ENCODE data around the gene PRDM16.

The PRDM16 gene

DNA sequence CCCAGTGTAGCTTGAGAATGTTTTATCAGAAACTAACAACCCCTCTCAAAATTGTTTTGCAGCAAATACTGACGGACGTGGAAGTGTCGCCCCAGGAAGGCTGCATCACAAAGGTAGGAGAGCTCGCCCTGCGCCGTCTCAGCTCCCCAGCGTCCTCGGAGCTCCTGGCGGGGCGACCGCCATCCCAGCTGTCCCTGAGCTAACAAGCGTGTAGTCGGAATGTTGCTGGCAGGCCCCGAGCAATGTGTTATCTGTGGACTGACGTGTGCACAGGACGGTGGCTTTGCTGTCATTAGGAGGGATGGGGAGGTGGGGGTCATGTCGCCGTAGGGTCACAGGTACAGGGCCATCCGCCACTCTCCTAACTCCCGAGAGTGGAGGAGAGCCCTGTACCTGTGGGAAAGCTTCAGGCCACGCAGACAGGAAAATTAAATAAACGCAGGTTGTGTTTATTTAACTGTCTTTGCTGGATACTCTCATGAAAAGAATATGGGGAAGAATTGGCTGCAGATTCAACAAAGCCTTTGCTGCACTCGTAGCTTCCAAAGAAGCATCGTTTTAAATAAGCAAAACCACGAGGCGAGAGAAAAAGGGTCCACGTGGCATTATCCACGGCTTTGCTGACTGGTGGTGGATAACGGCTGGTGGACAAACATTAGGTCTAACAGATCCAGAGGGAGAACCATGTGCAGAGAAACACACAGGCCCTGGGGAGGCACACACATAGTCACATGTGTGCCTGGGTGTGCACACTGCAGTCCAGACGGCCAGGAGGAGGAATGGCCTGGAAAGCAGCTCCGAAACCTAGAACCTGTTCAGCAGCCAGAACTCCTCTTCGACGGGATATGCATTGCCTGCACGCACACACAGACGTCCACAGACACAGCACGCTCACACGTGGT lies 175.3 kb downstream of the PRDM16 start:
- no peak for DNase-seq (ENCODE audit: low read depth)

DNA sequence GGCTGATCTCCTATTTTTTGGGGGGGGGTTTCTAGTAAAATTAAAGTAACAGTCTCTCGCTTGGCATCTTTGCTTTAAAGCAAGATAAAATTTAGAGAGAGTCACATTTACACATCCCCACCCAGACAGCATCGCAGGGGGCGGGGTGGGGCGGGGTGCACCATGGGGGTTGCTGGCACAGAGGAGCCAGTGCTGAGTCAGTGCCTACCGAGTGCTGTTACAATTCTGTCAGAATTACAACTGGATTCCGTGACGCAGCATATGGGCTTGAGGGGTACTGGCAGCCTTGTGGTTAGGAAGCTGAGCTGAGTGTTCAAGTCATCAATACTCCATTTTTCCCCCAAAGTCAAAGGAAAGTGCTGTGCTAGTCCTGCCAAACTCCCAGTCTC lies 175.9 kb downstream of the PRDM16 start:
- DNase-seq (ENCODE audit: low read depth): no peak

DNA sequence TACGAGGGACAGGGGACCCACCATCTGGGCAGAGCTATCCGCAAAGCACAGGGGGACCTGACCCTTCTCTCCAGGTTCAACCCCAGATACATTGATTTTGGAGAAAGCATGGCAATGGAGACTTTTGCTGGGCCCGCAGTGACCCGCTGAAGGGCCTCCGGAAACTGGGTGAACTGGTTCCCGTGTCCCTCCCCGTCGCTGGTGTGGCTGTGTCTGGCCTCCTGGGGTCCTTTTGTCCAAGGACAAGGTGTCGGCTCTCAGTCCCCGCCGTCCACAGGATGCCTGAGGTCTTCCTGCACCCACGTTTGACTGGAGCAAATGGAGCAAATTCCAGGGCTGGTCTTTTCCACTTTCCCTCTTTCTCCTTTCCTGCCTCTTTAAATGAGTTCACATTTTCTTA lies 176.3 kb downstream of the PRDM16 start:
- DNase-seq (ENCODE audit: low read depth): no peak

DNA sequence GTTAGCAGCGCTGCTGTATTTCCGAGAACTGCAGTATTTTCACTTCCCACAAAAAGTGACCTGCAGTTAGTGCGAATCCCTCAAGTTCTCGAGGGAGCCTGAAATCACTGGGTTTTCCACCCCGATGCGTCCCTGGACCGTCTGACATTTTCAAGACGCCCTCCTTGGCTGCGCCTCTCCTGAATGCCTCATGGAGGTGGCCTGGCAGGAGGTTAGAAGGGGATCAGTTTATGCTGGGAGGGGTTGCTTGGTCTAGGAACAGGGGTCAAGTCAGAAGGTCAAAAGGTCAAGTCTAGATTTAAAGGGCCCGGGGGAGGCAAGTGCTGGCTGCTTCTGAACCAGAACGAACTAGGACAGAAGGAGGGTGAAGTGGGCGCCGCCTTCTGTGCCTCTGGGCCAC lies 176.8 kb downstream of the PRDM16 start:
- DNase-seq (ENCODE audit: low read depth): no peak

DNA sequence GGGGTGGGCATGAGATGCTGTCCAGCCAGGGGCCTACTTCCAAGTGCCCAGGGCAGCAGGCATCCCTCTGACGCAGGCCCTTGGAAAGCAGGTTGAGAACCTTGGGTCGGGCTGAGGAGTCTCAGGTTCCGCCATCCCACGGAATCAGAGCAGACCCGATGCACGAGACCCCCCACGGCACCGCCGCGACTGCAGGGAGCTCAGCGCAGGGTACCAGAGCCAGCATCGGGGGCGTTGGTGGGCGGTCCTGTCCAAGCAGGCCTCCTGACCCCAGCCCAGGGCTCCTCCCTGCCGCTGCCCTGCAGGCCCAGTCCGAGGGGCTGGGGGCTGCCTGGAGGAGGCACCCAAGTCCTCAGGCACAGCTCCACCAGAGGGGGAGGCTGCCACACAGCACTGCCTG lies 177.2 kb downstream of the PRDM16 start:
- DNase-seq (ENCODE audit: low read depth): no peak

DNA sequence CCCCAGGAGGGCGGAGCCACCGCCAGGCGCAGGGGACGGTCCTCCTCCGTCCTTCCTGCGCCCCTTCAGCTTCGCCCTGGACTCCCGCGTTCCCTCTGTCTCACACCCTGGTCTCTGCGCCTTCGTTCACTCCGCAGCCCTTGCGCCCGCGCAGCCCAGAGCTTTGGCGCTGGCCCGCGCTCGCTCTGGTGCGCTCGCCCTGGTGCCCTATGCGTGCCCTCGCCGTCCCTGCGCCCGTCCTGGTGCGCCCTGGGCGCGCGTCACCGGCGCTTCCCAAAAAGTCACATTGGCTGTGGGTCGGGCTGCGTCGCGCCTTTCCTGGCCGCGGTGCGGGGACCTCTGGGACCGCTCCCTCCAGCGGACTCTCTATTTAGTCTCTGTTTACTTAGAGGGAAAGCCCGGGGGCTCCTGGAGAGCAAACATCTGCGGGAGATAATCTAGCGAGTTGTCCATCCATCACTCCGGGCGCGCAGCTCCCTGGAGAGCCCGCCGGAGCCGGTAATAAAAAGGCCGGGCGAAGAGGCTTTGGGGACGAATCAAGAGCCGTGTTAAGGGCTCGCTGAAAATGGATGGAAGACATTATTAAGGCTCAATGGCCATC lies 178.6 kb downstream of the PRDM16 start:
- no peak for DNase-seq (ENCODE audit: low read depth)

DNA sequence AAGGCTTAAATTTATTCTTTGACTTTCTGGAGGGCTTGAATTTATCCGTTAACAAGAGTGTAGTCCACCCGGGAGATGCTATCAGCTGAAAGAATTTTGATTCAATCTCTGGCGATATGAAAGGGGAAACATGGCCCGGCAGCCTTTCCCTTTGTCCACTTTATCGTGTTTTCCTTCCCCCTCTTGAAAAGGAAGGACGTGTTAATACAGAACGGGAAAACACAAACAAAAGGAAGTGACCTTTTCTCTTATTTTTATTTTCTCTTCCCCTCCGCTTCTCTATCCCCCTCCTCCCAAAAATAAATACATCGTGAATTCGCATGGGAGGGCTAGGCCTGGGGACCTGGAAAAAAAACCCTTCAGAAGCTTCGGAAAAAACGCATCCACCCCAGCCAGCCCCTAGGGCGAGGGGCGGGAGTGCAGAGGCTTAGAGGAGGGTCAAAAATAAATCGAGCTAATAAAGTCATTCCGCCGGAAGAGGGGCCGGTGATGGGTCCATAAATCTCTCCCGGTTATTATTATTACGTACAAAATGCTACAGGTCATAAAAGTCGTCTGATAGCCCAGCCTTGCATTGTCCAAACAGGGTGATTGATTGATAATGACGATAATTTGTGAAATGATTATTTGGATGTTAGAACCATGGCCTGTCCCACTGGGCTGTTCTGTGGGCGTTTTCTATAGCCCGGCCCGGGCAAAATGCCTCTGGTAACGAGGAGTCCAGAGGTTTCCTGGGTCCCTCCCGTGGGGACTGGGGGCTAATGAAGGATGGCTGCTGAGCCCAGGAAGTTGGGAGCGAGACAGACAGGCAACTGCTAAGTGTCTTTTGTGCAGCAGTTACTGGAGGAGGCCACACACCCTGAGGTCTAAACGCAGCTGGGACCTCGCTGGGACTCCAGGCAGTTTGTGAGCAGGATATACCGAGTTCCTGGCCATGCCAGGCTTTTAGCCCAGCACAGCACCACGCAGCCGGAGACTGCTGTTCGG lies 179.4 kb downstream of the PRDM16 start:
- no peak for DNase-seq (ENCODE audit: low read depth)

DNA sequence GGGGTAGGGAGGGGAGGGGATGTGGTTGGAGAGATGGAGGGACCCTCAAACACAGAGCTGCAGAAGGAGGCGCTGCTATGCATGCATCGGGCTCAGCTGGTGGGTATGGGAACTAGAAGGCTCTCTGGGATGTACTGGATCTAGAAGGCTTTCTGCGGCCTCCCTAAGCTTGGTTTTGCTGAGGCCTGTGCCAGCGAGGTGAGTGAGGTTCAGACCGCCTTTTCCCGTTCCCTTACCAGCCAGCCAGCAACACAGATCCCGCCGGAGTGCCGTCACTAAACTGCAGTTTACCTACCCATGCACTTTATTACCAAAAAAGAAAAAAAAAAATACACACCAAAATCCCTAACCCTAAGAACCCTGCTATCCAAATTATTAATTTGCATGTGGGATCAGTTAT lies 180.2 kb downstream of the PRDM16 start:
- no peak for DNase-seq (ENCODE audit: low read depth)

DNA sequence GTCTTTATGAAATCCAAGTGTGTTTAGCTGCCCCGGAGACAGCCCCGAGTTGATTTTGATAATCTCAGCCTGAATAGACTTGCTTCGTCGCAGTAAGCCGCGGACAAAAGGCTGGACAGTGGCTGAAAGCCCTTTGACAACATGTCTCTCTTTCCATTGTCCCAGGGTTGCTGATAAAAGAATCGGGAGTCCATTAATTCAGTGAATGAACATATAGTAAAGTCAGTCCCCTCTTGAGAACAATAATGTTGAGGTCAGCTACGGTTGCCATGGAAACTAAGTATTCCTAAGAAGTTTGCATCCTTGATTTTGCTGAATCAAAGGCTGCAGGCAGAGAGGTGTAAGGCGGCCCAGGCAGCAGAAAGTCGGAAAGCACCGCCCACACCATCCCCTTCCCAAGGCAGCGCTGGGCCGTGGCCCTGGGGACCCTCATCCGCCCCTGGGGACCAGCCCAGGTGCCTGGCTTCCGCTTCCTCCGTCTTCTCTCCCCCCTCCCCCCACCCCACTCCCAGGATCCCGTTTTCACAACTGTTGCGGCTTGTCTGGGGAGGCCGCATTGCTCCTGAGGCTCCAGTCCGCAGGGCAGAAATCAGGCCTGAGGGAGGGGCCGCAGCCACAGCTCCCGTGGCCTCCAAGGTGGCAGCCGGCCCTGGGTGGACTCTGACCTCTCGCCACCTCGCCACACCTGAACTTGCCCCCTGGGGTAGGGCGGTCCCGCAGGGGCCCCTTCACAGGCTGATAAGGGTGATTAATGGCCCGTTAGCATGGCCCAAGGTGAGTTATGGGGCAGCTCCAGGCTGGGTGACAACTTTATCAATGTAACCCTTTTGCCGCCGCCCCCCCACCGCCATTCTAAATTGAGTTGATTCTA lies 180.9 kb downstream of the PRDM16 start:
- no peak for DNase-seq (ENCODE audit: low read depth)

DNA sequence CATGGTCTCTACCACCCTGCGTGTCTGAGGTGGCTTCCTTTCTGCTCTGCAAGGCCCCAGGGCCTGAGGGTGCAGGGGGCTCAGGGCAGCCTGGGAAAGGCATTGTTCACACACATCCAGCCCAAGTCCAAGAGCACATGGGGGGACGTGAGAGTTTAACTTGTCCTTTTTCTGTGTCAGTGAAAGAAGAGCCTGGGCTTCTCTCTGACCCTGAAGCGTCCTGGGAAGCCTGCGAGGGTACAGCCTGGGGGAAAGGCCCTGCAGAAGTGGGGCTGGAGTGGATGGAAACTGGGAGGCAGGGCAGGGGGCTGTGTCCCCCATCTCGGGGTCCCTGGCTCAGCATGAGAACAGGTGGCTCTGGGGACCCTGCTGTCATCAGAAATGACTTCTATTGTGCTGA lies 181.6 kb downstream of the PRDM16 start:
- no peak for DNase-seq (ENCODE audit: low read depth)

DNA sequence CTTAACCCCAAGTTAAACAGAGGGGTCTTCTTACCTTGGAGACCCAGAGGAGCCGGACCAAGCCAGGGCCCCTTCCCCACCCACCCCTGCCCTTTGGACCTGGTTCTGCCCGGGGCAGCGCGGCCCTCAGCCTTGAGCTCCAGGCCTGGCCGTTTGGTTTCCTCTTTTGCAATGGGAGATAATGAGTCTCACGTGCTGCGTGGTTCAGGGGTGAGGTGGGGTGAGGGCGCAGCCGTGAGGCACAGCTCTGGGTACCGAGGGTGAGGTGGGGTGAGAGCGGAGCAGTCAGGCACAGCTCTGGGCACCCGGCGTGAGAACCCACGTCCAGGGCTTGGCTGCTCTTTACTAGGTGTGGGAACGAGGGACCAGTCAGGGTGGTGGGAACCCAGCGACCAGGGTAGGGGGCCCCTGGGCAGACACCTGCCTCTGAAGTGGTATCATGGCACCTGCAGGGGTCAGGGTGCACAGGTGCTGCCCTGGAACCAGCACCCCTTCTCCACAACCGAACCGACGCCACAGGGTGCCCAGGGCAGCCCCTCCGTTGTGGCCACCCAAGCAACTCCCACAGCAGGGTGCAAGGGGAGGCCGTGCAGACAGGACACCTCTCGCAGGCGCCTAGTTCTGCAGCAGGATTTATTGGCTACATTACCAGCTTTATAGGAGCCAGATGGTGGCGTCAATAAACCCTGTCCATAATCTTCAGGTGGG lies 182.2 kb downstream of the PRDM16 start:
- DNase-seq (ENCODE audit: low read depth): no peak

DNA sequence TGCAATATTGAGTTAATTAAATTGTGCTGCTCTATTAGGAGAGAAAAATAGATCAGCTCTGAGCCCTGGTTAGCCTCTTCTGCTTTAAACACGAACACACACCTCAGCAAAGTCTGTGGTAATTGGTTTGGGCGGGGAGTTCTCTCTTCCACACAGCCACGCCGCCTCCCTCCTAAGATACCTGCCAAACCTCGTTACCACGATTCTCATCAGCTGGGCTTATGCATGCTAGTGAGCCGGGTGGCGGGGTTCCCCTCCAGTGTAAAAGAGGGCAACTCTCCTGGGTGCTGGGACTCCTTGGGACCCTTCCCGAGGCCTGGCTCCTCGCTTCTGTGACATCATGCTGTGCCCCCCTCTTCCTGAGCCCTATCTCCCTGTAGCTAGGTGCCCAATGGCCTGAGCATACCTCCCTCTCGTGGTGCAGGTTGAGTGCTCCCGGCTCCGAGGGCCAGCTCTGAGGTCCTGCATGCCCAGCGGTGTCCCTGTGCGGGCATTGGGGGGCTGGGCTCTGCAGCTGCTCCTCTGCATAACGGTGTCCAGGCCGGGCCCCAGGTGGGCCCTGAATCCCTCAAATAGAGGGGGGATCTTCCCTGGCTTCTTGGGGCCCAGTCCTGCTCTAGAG lies 182.9 kb downstream of the PRDM16 start:
- no peak for DNase-seq (ENCODE audit: low read depth)

DNA sequence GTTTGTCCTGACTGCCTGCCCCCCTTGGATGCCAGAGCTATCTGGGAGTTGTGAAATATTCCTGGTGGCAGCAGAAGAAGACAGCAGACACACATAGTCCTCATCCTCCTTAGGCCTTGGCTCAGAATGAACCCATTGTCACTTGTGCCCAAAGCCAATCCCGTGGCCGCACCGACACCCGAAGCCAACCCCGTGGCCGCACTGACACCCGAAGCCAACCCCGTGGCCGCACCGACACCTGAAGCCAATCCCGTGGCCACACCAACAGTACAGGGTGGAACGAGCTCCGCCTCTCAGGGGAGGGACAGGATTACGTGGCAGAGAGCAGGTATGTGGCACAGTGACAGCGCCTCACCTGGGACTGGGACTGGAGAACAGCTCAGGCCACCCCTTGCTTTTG lies 186.7 kb downstream of the PRDM16 start:
- DNase-seq (ENCODE audit: low read depth): no peak

DNA sequence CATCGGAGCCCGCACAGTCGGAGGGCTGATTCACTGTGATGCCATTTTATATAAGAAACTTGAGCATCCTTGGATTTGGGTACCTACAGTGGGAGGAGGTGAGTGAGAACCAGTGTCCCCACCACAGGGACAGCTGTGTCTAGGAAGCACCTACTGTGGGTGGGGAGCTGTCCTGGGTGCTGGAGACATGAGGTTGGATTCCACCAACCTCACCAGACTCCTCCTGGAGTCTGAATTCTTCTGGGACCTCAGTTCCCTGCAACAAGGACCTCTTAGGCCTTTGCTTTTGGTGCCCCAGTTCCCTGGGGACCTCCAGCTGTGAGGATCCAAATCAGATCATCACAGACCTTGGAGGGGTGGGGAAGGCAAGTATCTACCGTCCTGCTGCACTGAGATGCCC lies 188.8 kb downstream of the PRDM16 start:
- no peak for DNase-seq (ENCODE audit: low read depth)

DNA sequence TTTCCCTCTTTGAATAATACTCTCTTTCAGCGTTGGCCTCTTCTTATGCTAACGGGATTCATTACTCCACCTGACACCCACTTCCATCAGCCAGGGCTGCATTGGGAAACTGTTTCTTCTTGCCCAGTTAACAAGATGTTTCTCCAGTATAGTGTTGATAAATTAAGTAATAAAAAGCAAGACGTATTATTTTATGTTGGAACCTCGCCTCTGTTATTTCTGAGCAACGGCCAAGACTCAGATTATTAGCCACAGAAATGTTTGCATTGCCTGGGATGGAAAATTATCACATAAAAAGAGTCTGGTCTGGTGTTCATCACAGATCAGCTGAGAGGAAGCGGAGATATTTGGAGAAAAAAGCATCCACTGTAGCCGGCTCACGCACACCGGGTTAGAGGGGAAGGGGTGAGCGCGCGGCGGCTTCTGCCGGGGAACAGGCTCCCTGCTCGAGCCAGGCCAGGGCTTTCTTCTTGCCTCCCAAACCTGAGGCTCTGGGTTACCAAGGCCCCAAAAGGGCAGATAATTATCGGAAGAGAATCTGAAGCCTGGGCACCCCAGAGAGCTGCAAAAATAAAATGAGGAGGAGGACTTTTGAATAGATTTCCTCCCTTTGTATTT lies 189.5 kb downstream of the PRDM16 start:
- peak; percentile 13 for DNase-seq (ENCODE audit: low read depth)

DNA sequence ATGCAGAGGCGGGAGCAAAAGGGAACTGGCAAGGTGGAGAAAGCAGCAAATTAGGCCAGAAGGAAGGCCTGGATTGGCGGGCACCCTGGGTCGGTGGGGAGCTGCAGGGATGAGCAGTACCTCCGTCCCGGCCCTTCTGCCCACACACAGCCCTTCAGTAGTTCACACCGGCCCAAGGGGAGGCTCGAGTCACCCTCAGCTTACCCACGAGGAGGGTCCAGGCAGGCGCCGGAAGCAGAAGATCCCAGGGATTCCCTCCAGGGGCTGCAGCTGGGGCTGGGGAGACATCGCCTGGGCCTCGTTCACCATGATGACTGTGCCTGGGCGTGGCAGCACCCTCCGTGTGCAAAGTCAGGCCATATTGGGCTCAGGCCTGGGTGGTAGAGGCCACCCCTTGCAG lies 190.0 kb downstream of the PRDM16 start:
- DNase-seq (ENCODE audit: low read depth): no peak

DNA sequence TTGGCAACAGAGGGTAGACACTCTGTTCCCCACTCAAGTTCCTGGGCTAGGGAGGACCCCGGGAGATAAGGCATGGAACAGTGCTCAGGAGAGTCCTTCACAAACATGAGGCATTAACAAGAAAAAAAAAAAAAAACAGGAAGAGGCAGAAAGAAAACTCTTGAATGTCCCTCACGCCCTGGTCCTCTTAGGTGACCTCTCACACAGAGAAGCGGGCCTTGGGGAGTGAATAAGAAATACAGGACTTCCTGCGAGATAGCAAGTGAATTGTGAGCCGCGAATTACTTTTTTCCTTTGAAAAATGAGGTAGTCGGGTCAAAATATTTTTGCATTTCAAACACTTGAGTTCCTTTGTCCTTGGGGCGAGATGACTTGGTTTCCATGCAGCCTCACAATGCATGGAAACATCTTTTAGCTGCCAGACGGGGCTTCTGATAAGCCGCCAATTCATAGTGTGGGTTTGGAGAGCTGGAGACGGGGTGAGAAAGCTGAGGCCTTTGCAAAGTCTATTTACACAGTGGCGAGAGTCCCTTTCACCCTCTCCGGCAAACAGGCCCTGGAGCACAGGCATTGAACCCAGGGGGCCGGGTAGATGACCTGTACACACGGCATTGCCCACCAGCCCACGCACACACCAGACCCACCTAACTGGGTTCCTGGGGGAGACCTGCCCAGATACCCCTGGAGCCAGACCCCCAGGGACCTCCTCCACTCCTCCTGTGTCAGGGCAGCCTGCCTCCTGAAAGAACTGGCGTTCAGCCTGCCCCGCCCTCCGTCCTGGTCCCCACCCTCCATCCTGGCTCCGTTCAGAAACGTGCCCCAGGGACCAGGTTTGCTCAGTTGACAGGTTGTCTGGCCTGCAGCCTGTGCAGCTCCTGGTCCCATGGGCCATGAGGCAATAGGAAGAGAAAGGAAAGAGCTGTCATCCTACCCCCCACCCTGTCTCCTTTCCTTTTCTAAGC lies 192.3 kb downstream of the PRDM16 start:
- no peak for DNase-seq (ENCODE audit: low read depth)

DNA sequence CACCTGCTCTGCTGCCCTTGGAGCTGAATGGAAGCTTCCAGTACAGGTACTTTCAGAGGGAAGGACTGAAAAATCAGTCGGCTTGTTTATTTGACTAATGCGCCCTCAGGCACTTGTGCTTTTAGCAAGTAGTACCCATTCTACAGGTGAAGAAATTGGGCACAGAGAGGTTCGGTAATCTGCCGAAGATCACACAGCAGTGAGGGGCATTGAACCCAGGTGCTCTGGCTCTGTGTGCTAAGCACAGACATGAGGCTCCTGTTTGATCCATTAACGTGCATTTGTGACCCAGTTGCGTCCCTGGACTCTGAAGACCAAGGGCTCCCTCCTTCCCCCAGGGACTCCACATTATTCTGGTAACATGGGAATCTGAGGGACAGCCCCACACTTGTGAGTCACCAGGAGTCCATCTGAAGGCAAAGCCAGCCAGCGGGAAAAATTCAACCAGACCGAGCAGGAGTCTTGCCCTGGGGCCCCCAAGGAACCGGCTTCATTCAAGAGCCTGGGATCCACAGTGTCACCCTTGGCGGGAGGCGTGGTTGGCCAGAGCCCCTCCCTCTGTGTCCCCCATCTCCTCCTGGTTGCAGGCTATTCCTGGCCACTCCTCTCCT lies 193.1 kb downstream of the PRDM16 start:
- DNase-seq (ENCODE audit: low read depth): no peak
